AG04450 (cell line): ENCODE results near the gene ZACN. TPM values are rescaled to one million over a fixed set of nuclear protein-coding genes. Genes with fewer than 3 reads are reported as not detected.

Experiments used
- CTCF ChIA-PET: fragments of 300-600, 350-600 bp; formaldehyde crosslinking; extraction: SDS; loops from one replicate; lab custom pipeline; 2022; ENCODE audit warnings: antibody characterized with exemption, inconsistent platforms; lab: Charles Lee
- POLR2A ChIA-PET: fragments of 350-600 bp; formaldehyde crosslinking; extraction: SDS; loops from one replicate; lab custom pipeline; 2021; ENCODE audit warnings: antibody characterized with exemption, inconsistent platforms; lab: Yijun Ruan, JAX
- DNase-seq: peaks from one replicate; pipeline ENCODE4 v3.0.0-alpha.2; 2011; ENCODE audit warnings: low read depth, low spot score
- H3K27ac ChIP-seq: one replicate; pipeline ENCODE4 v1.5.1; 2012; ENCODE audit warnings: low read depth, low read length, control low read depth
- H3K27me3 ChIP-seq: one replicate; pipeline ENCODE4 v1.6.0; 2012; ENCODE audit warnings: low read length; ENCODE audit not compliant: control insufficient read depth, insufficient read depth
- H3K4me3 ChIP-seq: 2 replicates; pipeline ENCODE4 v1.5.1; 2011; ENCODE audit warnings: mild to moderate bottlenecking, low read depth, low read length, control low read depth
- H3K9me3 ChIP-seq: 2 replicates; pipeline ENCODE4 v1.5.1; 2012; ENCODE audit warnings: low read length; ENCODE audit not compliant: control insufficient read depth, insufficient read depth
- polyA plus RNA-seq: library from polyadenylated mRNA; depleted of rRNA; stranded (reverse); fragments of >200 nt; gene quantifications from 2 replicates; pipeline ENCODE4 v1.2.3, GENCODE V29; 2011
- TF ChIP-seq, protein P1 (sequence below): IDR thresholded peaks from 2 replicates; pipeline ENCODE4 v1.5.1; 2011; ENCODE audit warnings: low read depth, low read length, control low read depth, inconsistent platforms

Gene ZACN
- polyA plus RNA-seq, 1 experiment, result not detected

GRCh38 chr17:76107509-76107908 is 28.5 kb downstream of the ZACN start:
- TF ChIP-seq, protein P1, sequence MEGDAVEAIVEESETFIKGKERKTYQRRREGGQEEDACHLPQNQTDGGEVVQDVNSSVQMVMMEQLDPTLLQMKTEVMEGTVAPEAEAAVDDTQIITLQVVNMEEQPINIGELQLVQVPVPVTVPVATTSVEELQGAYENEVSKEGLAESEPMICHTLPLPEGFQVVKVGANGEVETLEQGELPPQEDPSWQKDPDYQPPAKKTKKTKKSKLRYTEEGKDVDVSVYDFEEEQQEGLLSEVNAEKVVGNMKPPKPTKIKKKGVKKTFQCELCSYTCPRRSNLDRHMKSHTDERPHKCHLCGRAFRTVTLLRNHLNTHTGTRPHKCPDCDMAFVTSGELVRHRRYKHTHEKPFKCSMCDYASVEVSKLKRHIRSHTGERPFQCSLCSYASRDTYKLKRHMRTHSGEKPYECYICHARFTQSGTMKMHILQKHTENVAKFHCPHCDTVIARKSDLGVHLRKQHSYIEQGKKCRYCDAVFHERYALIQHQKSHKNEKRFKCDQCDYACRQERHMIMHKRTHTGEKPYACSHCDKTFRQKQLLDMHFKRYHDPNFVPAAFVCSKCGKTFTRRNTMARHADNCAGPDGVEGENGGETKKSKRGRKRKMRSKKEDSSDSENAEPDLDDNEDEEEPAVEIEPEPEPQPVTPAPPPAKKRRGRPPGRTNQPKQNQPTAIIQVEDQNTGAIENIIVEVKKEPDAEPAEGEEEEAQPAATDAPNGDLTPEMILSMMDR, result no peak
- POLR2A ChIA-PET, result no interaction called here
- H3K27ac ChIP-seq, result no peak overlapping the region
- H3K4me3 ChIP-seq, result no peak overlapping the region
- CTCF ChIA-PET, result no interaction called here
- no peak for DNase-seq
- peaks cover 3% of the 10 kb centered on the region; the same call in 1 of the 2 replicates for H3K9me3 ChIP-seq
- peaks cover 2% of the 10 kb centered on the region for H3K27me3 ChIP-seq

DNA sequence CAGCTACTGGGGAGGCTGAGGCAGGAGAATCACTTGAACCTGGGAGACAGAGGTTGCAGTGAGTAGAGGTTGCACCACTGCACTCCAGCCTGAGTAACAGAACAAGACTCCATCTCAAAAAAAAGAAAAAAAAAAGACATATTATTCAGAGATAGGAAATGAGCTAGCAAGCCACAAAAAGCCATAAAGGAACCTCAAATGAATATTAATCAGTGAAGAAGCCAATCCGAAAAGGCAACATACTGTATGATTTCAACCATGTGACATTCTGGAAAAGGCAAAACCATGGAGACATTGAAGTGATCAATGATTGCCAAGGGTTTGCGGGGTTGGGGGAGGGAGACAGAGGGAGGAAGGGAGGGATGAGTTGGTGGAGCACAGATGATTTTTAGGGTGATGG is 33.0 kb downstream of the ZACN start:
- no peak for DNase-seq
- ChIA-PET POLR2A (no interaction called here), CTCF (interaction anchor here (1.0 to 1.9 kb wide), 2 partner anchors 10 to 168 kb away, joined by 5 to 6 read pairs; no protein-coding TSS in a partner anchor)
- Histone ChIP-seq H3K27me3 (peaks cover 2% of the 10 kb centered on the region), H3K9me3 (no peaks in the 10 kb centered on the region), H3K4me3 (no peak overlapping the region), H3K27ac (no peak overlapping the region)
- TF ChIP-seq, protein P1, result no peak

DNA sequence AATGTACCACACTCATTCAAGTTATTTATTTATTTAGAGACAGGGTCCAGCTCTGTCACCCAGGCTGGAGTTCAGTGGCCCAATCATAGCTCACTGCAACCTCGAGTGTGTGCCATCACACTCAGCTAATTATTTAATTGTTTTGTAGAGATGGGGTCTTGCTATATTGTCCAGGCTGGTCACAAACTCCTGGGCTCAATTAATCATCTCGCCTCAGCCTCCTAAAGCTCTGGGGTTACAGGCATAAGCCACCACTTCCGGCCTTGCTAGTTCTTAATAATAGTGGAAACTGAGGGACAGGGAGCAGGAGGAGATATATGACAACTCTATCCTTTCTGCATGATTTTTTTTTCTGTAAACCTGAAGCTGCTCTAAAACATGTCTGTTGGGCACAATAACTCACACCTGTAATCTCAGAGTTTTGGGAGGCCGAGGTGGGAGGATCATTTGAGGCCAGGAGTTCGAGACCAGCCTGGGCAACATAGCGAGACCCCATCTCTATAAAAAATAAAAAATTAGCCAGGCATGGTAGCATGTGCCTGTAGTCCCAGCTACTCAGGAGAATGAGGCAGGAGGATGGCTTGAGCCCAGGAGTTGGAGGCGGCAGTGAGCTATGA is 36.3 kb downstream of the ZACN start:
- ChIA-PET CTCF (interaction anchor here (1.8 kb wide), 1 partner anchor 165 kb away, joined by 8 read pairs; no protein-coding TSS in a partner anchor), POLR2A (no interaction called here)
- no peak for DNase-seq
- no peak overlapping the region for H3K4me3 ChIP-seq
- TF ChIP-seq, protein P1, result no peak
- H3K27ac ChIP-seq, result no peak overlapping the region
- H3K9me3 ChIP-seq, result no peaks in the 10 kb centered on the region
- H3K27me3 ChIP-seq, result peaks cover 2% of the 10 kb centered on the region

GRCh38 chr17:76119409-76120371 is 40.7 kb downstream of the ZACN start:
- CTCF ChIA-PET, result interaction anchor here (0.5 to 7.5 kb wide), 6 partner anchors 155 to 236 kb away, joined by 3 to 92 read pairs (median 5); no protein-coding TSS in a partner anchor

More at GRCh38 chr17:76119409-76120371, 40.7 kb downstream of the ZACN start:
- TF ChIP-seq, protein P1, result no peak
- DNase-seq, result no peak
- Histone ChIP-seq H3K9me3 (no peaks in the 10 kb centered on the region), H3K4me3 (no peak overlapping the region), H3K27me3 (no peaks in the 10 kb centered on the region), H3K27ac (no peak overlapping the region)
- POLR2A ChIA-PET, result no interaction called here
